ENCODE measurements around the gene LRP1B.
"Not testable (repeated sequence)": the region's sequence is repeated elsewhere in the genome, so short reads cannot be mapped to it uniquely, and the experiment has no call there.

The LRP1B gene

GRCh38 chr2:140427033-140427432 lies 1703.8 kb downstream of the LRP1B start:
- not testable (repeated sequence) for DNase-seq (ENCODE audit: low spot score)

GRCh38 chr2:140424471-140424870 lies 1706.3 kb downstream of the LRP1B start:
- no peak for DNase-seq (ENCODE audit: low spot score)

GRCh38 chr2:140422759-140423158 lies 1708.1 kb downstream of the LRP1B start:
- DNase-seq (ENCODE audit: low spot score), result no peak

DNA sequence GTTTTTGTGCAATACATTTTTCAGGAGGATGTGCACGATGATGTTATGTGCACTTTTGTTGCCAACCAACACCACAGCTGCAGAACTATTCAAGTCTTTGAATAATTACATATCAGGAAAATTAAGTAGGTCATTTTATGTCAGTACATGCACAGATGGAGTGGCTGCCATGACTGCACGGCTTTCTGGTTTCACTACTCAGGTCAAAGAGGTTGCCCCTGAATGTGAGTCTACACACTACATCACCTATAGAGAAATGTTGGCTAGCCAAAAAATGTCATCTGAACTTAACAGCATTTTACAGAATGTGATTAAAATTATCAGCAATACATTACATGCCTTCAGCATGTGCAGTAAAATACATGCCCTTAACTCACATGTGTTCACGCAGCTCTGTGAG lies 1713.3 kb downstream of the LRP1B start:
- no peak for DNase-seq (ENCODE audit: low spot score)

DNA sequence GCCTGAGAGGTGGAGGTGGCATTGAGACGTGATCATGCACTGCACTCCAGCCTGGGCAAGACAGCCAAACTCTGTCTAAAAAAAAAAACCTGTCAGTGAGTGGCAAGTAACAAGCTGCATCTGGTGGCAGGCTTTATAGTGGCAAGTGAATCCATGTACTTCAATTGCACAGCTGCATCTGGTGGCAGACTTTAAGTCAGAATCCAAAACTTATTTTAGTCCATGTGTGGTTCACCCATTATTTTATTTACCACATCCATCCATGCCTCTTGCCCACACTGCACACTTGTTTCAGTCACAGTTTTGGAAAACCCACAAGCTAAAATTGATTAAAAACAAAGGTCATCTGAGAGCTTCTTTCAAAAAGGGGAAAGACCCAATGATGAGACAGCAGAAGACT lies 1714.2 kb downstream of the LRP1B start:
- DNase-seq (ENCODE audit: low spot score), result no peak

DNA sequence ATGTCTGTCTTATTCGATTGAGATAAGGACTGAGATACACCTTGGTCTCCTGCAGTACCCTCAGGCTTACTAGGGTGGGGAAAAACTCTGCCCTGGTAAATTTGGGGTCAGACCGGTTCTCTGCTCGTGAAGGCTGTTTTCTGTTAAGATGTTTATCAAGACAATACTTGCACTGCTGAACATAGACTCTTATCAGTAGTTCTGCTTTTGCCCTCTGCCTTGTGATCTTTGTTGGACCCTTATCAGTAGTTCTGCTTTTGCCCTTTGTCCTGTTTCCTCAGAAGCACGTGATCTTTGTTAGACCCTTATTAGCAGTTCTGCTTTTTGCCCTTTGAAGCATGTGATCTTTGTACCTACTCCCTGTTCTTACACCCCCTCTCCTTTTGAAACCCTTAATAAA lies 1715.8 kb downstream of the LRP1B start:
- not testable (repeated sequence) for DNase-seq (ENCODE audit: low spot score)

- no peak for DNase-seq (ENCODE audit: low spot score)
Measured at GRCh38 chr2:140410695-140411094, 1720.1 kb downstream of the LRP1B start.

GRCh38 chr2:140401056-140401455 lies 1729.8 kb downstream of the LRP1B start:
- DNase-seq (ENCODE audit: low spot score), result no peak

GRCh38 chr2:140392824-140393223 lies 1738.0 kb downstream of the LRP1B start:
- DNase-seq (ENCODE audit: low spot score), result no peak

GRCh38 chr2:140384946-140385345 lies 1745.9 kb downstream of the LRP1B start:
- DNase-seq (ENCODE audit: low spot score), result no peak

GRCh38 chr2:140383781-140384180 lies 1747.0 kb downstream of the LRP1B start:
- no peak for DNase-seq (ENCODE audit: low spot score)

DNA sequence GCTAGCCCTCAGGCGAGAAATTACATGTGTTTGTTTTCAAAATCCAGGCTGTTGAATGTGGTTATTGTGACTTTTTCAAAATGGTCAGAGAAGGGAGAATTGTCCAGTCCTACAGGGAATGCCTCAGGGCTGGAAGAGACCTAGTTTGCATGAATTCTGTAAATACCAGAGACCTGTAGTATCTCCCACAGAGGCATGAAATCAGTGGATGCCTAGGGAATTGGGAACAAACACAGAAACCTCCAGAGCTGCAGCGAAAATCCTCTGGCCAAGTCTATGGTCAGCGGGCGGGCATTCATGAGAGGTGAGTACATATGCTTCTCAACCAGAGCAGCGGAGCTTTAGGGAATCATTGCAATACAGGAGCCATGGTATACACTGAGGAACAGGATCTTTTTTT lies 1754.1 kb downstream of the LRP1B start:
- no peak for DNase-seq (ENCODE audit: low spot score)

DNA sequence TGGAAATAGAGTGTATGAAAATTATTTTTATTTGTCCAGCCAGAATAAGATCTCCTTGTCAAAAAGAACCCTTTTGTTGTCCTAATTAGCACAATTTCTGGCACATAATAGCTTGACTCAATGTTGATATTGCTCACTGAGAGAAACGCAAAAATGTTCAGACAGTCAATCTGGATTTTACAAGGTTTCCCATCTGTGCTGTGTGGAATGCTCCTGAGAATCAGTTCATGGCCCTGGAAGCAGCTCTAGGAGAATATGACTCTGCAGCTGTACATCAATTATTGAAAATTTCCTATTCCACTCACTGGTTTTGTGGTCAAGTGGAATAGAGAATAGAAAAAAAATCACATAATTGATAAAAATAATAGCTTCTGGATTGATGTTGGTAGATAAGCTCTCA lies 1767.7 kb downstream of the LRP1B start:
- DNase-seq (ENCODE audit: low spot score), result no peak

- no peak for DNase-seq (ENCODE audit: low spot score)
Measured at GRCh38 chr2:140362361-140362760, 1768.5 kb downstream of the LRP1B start.

DNA sequence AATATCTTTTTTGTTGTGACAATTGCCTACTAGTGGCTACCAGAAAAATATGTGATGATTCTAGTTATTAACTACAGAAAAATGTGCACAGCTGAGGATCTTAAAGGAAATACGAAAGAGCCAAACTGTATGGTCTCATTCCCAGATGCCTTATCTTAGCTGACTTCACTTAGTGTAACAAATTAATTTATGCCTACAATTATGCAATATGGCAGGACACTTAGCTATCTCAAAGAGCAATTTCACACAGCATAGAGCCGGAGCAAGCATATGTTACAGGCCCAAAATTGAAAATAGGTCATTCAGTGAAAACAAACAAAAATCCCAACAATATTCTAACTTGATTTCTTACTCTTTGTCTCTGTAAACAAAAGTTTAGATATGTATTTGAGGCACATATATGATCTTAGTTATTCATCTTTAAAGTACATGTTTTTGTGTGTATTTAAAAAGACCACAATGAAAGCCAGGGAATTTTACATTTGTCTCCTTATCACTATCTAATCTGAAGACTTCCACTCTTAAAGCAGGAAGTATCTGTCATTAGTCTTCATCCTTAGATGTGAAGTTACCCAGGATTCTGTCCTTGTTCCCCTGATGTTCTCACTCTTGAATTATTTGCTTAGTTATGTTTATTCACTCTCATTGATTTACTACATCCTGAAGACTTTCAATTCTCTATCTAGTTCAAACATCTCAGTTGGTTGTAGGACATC lies 1771.6 kb downstream of the LRP1B start:
- no peak for DNase-seq (ENCODE audit: low spot score)

GRCh38 chr2:140356697-140357096 lies 1774.1 kb downstream of the LRP1B start:
- no peak for DNase-seq (ENCODE audit: low spot score)

DNA sequence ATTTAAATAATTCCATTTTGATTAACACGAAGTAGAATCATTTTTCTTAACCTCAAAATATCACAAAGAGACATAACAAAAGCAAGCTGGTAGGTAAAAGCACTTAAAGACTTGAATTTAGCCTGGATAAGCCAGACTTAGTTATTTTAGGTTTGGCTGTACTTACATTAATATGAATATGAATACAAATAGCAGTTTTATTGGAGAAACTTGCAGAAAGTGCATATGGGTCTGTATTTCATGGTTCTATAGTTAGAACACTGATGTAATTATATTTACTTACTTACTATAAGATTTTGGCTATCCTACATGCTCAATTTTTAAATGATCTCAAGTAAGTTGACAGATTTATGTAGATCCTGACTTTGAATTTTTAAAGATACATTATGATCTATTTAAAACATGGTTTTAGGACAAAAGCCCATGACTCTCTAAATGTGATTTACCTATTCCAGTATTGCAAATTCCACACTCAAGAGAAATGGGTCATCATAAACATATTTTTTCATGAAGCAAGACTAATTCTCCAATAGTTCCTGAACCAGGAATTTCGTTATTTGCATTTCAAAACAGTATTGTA lies 1775.2 kb downstream of the LRP1B start:
- DNase-seq (ENCODE audit: low spot score), result no peak

- DNase-seq (ENCODE audit: low spot score), result no peak
Measured at GRCh38 chr2:140354544-140354943, 1776.3 kb downstream of the LRP1B start.

- no peak for DNase-seq (ENCODE audit: low spot score)
Measured at GRCh38 chr2:140353541-140353940, 1777.3 kb downstream of the LRP1B start.

- no peak for DNase-seq (ENCODE audit: low spot score)
Measured at GRCh38 chr2:140351692-140352091, 1779.1 kb downstream of the LRP1B start.

DNA sequence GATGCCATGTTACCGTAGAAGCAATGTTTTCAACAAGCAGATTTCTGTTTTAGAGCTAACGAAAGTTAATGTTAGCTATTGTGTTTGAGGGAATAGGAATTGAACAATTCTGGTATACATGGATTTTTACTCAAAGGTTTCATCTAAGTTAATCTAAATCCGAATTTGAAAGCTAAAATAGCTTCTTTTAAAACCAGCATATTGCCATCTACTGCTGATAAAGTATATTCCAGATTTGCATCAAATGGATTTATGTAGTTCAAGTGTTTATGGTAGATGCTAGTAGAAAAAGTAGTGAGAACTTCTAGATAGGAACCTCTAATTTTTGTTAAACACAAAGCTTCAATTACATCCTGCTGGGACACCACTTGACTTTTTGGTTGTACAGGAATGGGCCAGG lies 1781.1 kb downstream of the LRP1B start:
- no peak for DNase-seq (ENCODE audit: low spot score)

GRCh38 chr2:140348826-140349225 lies 1782.0 kb downstream of the LRP1B start:
- no peak for DNase-seq (ENCODE audit: low spot score)

- DNase-seq (ENCODE audit: low spot score), result no peak
Measured at GRCh38 chr2:140344838-140345237, 1786.0 kb downstream of the LRP1B start.

DNA sequence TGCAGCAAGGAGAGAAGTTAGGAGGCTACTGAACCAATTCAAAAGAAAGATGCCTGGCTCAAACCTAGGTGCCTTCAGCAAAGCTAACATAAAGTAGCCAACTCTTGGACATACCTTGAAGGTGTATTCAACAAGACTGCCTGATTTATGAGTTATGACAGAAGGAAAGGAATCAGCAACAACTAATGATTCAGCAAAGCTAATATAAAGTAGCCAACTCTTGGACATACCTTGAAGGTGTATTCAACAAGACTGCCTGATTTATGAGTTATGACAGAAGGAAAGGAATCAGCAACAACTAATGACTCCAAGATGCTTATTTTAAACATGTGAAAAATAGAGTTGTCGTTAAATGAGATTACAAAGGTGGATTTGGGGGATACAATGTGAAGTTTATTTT lies 1786.5 kb downstream of the LRP1B start:
- not testable (repeated sequence) for DNase-seq (ENCODE audit: low spot score)

Data from germinal center (tissue), 1 donor.